ENCODE data around the gene MAZ.
A peak's percentile ranks its signal among the peaks of the same experiment; 100 is the strongest.

The MAZ gene

DNA sequence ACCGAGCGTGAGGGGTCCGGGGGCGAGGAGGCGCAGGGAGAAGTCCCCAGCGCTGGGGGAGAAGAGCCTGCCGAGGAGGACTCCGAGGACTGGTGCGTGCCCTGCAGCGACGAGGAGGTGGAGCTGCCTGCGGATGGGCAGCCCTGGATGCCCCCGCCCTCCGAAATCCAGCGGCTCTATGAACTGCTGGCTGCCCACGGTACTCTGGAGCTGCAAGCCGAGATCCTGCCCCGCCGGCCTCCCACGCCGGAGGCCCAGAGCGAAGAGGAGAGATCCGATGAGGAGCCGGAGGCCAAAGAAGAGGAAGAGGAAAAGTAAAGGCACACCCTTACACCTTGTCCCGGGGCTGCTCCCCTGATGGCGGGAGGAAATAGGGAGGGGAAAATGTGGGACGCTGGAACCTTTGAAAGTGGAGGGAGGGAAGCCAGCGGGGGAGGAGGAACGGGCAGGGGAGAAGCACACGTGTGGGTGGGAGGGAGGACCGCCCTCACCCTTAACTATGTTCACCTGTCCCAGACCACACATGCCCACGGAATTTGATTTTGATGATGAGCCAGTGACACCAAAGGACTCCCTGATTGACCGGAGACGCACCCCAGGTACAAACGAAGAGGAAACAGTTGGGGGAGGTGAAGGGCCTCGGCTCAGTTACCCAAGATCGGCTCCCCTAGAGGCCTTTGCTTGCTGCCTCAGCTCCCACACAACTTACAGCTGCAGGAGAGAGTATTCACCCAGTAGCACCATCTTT, 10.5 kb downstream of the MAZ start:
- Histone ChIP-seq H3K4me3 (ENCODE audit: insufficient read depth, low read length, poor library complexity, severe bottlenecking) (peak overlapping the region; percentile 74), H4K20me1 (ENCODE audit: low read depth, low read length) (no peaks in the 10 kb centered on the region), H3F3A (ENCODE audit: insufficient read depth) (peaks cover 5% of the 10 kb centered on the region), H3K27me3 (ENCODE audit: low read length) (no peaks in the 10 kb centered on the region), H3K36me3 (ENCODE audit: low read length) (0 out of 2 replicates have a peak, but pooled peaks cover 2% of the 10 kb centered on the region), H3K79me2 (ENCODE audit: insufficient read depth, low read length) (peaks cover 21% of the 10 kb centered on the region), H3K27ac (ENCODE audit: low read depth, low read length) (peak overlapping the region; percentile 64), H3K4me2 (ENCODE audit: low read depth, low read length, poor library complexity, severe bottlenecking) (peak overlapping the region; percentile 69), H2AFZ (ENCODE audit: low read depth, low read length, severe bottlenecking) (peak overlapping the region; percentile 21), H3K9me3 (ENCODE audit: insufficient read depth, low read length) (no peaks in the 10 kb centered on the region), H3K9me2 (replicated peaks; ENCODE audit: insufficient read depth, low read length) (no peaks in the 10 kb centered on the region), H3K9ac (ENCODE audit: low read length) (peak overlapping the region; percentile 91)
- TF ChIP-seq CTCF (IDR thresholded peaks at IDR 0.05; ENCODE audit: insufficient read depth, low read length, poor library complexity, severe bottlenecking): no peak
- no peak for TF ChIP-seq EZH2phosphoT487 (conservative IDR thresholded peaks at IDR 0.05; ENCODE audit: low read length)

GRCh38 chr16:29818082-29818481, 11.8 kb downstream of the MAZ start:
- H3K79me2 ChIP-seq (ENCODE audit: insufficient read depth, low read length): peaks cover 21% of the 10 kb centered on the region
- H3K27me3 ChIP-seq (ENCODE audit: low read length): no peaks in the 10 kb centered on the region
- H3K4me2 ChIP-seq (ENCODE audit: low read depth, low read length, poor library complexity, severe bottlenecking): peak overlapping the region; percentile 12
- H3K4me3 ChIP-seq (ENCODE audit: insufficient read depth, low read length, poor library complexity, severe bottlenecking): no peak overlapping the region
- no peak overlapping the region for H3K27ac ChIP-seq (ENCODE audit: low read depth, low read length)
- H3K36me3 ChIP-seq (ENCODE audit: low read length): 0 out of 2 replicates have a peak, but pooled peaks cover 2% of the 10 kb centered on the region
- no peak overlapping the region for H3K9ac ChIP-seq (ENCODE audit: low read length)
- H2AFZ ChIP-seq (ENCODE audit: low read depth, low read length, severe bottlenecking): no peak overlapping the region
- no peaks in the 10 kb centered on the region for H3K9me2 ChIP-seq (replicated peaks; ENCODE audit: insufficient read depth, low read length)
- H3F3A ChIP-seq (ENCODE audit: insufficient read depth): peaks cover 5% of the 10 kb centered on the region
- TF ChIP-seq EZH2phosphoT487 (conservative IDR thresholded peaks at IDR 0.05; ENCODE audit: low read length) (no peak), CTCF (IDR thresholded peaks at IDR 0.05; ENCODE audit: insufficient read depth, low read length, poor library complexity, severe bottlenecking) (no peak)
- H3K9me3 ChIP-seq (ENCODE audit: insufficient read depth, low read length): no peaks in the 10 kb centered on the region
- H4K20me1 ChIP-seq (ENCODE audit: low read depth, low read length): no peaks in the 10 kb centered on the region

GRCh38 chr16:29819506-29819905, 13.2 kb downstream of the MAZ start:
- peak overlapping the region; percentile 45 for H3K9ac ChIP-seq (ENCODE audit: low read length)
- no peak overlapping the region for H3K27ac ChIP-seq (ENCODE audit: low read depth, low read length)

More at GRCh38 chr16:29819506-29819905, 13.2 kb downstream of the MAZ start:
- H3K9me3 ChIP-seq (ENCODE audit: insufficient read depth, low read length): no peaks in the 10 kb centered on the region
- H3K79me2 ChIP-seq (ENCODE audit: insufficient read depth, low read length): peaks cover 21% of the 10 kb centered on the region
- peak overlapping the region; percentile 55 for H3K4me2 ChIP-seq (ENCODE audit: low read depth, low read length, poor library complexity, severe bottlenecking)
- 0 out of 2 replicates have a peak, but pooled peaks cover 2% of the 10 kb centered on the region for H3K36me3 ChIP-seq (ENCODE audit: low read length)
- H4K20me1 ChIP-seq (ENCODE audit: low read depth, low read length): no peaks in the 10 kb centered on the region
- H3K4me3 ChIP-seq (ENCODE audit: insufficient read depth, low read length, poor library complexity, severe bottlenecking): no peak overlapping the region
- no peak overlapping the region for H2AFZ ChIP-seq (ENCODE audit: low read depth, low read length, severe bottlenecking)
- H3K27me3 ChIP-seq (ENCODE audit: low read length): no peaks in the 10 kb centered on the region
- TF ChIP-seq EZH2phosphoT487 (conservative IDR thresholded peaks at IDR 0.05; ENCODE audit: low read length) (no peak), CTCF (IDR thresholded peaks at IDR 0.05; ENCODE audit: insufficient read depth, low read length, poor library complexity, severe bottlenecking) (no peak)
- H3F3A ChIP-seq (ENCODE audit: insufficient read depth): peaks cover 5% of the 10 kb centered on the region
- H3K9me2 ChIP-seq (replicated peaks; ENCODE audit: insufficient read depth, low read length): no peaks in the 10 kb centered on the region

Measured in SU-DHL-6 (cell line).